ENCODE results near the gene SURF4. TPM values are rescaled to one million over a fixed set of nuclear protein-coding genes. Genes with fewer than 3 reads are reported as not detected.
"Not testable (repeated sequence)": the region's sequence is repeated elsewhere in the genome, so short reads cannot be mapped to it uniquely, and the experiment has no call there.

Gene SURF4
- total RNA-seq, 2 donors from 2014 or later, result 315 to 380 TPM

GRCh38 chr9:133405508-133406438 is 29.9 kb upstream of the SURF4 start:
- H3K27ac Mint-ChIP-seq, result peak overlapping the region; percentile 79
- no peak overlapping the region for H3K4me3 Mint-ChIP-seq
- peaks cover 8% of the 10 kb centered on the region for H3K4me1 Mint-ChIP-seq
- ATAC-seq (replicated peaks), result no peak
- H3K9me3 Mint-ChIP-seq, result no peaks in the 10 kb centered on the region
- H3K27me3 Mint-ChIP-seq, result no peaks in the 10 kb centered on the region
- H3K36me3 Mint-ChIP-seq (ENCODE audit: low read depth), result peaks cover 67% of the 10 kb centered on the region

GRCh38 chr9:133404454-133405002 is 28.7 kb upstream of the SURF4 start:
- H3K27ac Mint-ChIP-seq, result peak overlapping the region; percentile 70
- H3K9me3 Mint-ChIP-seq, result no peaks in the 10 kb centered on the region
- ATAC-seq (replicated peaks), result no peak
- peaks cover 54% of the 10 kb centered on the region for H3K36me3 Mint-ChIP-seq (ENCODE audit: low read depth)
- peaks cover 8% of the 10 kb centered on the region for H3K4me1 Mint-ChIP-seq
- no peak overlapping the region for H3K4me3 Mint-ChIP-seq
- no peaks in the 10 kb centered on the region for H3K27me3 Mint-ChIP-seq

DNA sequence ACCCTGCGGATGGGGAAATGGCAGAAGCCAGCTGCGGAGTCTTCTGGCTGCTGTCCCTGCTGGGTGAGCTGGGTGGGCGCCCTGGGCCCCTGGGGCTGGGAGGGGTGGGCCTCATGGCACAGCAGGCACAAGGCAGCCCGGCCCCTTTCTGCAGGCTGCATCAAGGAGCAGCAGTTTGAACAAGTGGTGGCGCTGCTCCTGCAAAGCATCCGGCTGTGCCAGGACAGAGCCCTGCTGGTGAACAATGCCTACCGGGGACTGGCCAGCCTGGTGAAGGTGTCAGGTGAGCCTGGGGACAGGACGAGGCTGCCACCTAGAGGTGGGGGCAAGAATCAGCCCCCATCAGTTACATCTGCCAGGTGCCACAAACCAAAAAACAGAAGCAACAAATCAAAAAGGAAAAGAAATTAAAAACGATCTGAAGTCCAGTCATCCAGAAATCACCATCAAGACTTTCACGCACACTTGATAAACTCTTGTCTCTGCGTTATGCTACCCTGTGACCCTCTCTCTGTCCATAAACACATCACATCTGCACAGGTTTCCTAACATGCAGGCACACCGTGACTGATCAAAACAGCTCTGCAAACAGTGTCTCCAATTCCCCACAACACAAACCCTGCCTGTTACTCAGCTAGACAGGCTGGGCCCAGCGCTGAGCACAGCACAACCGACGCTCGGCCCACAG is 28.1 kb upstream of the SURF4 start:
- H3K27me3 Mint-ChIP-seq, result no peaks in the 10 kb centered on the region
- H3K4me1 Mint-ChIP-seq, result peaks cover 8% of the 10 kb centered on the region
- peaks cover 48% of the 10 kb centered on the region for H3K36me3 Mint-ChIP-seq (ENCODE audit: low read depth)
- H3K27ac Mint-ChIP-seq, result peak overlapping the region; percentile 70
- ATAC-seq (replicated peaks), result no peak
- H3K9me3 Mint-ChIP-seq, result no peaks in the 10 kb centered on the region
- no peak overlapping the region for H3K4me3 Mint-ChIP-seq

DNA sequence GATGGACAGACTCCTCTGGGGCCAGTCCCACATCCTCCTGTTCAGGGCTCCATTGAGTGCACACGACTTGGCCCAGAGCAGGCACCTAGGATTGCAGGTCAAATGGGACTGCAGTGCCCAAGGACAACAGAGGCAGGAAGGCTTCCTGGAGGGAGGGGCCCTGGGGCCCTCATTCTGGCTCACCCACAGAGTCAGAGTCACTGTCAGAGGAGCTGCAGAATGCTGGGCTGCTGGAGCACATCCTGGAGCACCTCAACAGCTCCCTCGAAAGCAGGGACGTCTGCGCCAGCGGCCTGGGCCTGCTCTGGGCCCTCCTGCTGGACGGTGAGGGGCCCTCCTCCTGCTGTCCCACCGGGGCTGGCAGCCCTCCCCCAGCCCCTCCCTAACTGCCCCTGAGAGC is 26.8 kb upstream of the SURF4 start:
- Mint-ChIP-seq H3K27ac (no peak overlapping the region), H3K27me3 (no peaks in the 10 kb centered on the region), H3K36me3 (ENCODE audit: low read depth) (peaks cover 37% of the 10 kb centered on the region), H3K4me1 (peaks cover 8% of the 10 kb centered on the region), H3K9me3 (no peaks in the 10 kb centered on the region), H3K4me3 (no peak overlapping the region)
- no peak for ATAC-seq (replicated peaks)

DNA sequence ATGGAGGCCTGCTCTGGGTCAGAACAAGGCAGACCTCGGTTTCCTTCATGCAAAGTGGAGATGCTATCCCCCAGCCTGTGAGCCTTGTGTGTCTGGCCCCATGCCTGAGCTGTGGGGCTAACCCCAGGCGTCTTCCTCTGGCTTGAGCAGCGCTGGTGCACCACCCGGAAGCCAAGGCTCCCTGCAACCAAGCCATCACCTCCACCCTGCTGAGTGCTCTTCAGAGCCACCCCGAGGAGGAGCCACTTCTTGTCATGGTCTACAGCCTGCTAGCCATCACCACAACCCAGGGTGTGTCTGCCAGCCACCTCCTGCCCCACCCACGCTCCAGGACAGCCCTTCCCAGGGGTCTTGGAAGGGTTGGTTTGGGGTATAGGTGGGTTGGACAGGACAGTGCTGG is 25.7 kb upstream of the SURF4 start:
- ATAC-seq (replicated peaks), result no peak
- no peaks in the 10 kb centered on the region for H3K27me3 Mint-ChIP-seq
- peaks cover 26% of the 10 kb centered on the region for H3K36me3 Mint-ChIP-seq (ENCODE audit: low read depth)
- no peak overlapping the region for H3K27ac Mint-ChIP-seq
- H3K4me1 Mint-ChIP-seq, result peaks cover under 1% of the 10 kb centered on the region
- no peak overlapping the region for H3K4me3 Mint-ChIP-seq
- H3K9me3 Mint-ChIP-seq, result no peaks in the 10 kb centered on the region

GRCh38 chr9:133400292-133400691 is 24.4 kb upstream of the SURF4 start:
- Mint-ChIP-seq H3K27me3 (no peaks in the 10 kb centered on the region), H3K4me3 (no peak overlapping the region), H3K4me1 (no peaks in the 10 kb centered on the region), H3K36me3 (ENCODE audit: low read depth) (peaks cover 13% of the 10 kb centered on the region), H3K27ac (no peak overlapping the region), H3K9me3 (no peaks in the 10 kb centered on the region)
- ATAC-seq (replicated peaks), result no peak

- Mint-ChIP-seq H3K27me3 (no peaks in the 10 kb centered on the region), H3K4me3 (no peak overlapping the region), H3K36me3 (ENCODE audit: low read depth) (no peaks in the 10 kb centered on the region), H3K4me1 (no peaks in the 10 kb centered on the region), H3K27ac (no peak overlapping the region), H3K9me3 (no peaks in the 10 kb centered on the region)
- ATAC-seq (replicated peaks), result no peak
Measured at GRCh38 chr9:133397895-133398294, 22.0 kb upstream of the SURF4 start.

DNA sequence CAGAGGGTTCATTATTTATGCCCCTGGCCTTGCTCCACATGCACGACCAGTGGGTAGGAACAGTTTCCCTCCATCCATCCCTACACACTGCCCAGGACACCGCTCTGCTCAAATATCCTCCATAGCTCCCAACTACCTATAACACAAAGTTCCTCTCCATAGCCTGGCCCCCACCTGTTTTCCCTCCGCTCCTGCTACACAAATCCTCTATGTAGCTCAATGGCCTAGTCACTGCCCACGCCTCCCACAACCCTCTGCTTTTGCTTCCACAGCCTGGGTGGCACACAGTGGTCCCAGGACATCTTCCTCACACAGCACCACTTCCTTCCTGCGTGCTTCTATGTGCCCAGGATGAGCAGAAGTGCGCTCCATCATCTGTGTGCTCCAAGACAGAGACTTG is 21.5 kb upstream of the SURF4 start:
- Mint-ChIP-seq H3K4me1 (no peaks in the 10 kb centered on the region), H3K9me3 (no peaks in the 10 kb centered on the region), H3K36me3 (ENCODE audit: low read depth) (no peaks in the 10 kb centered on the region), H3K27me3 (no peaks in the 10 kb centered on the region), H3K4me3 (no peak overlapping the region), H3K27ac (no peak overlapping the region)
- ATAC-seq (replicated peaks), result no peak

DNA sequence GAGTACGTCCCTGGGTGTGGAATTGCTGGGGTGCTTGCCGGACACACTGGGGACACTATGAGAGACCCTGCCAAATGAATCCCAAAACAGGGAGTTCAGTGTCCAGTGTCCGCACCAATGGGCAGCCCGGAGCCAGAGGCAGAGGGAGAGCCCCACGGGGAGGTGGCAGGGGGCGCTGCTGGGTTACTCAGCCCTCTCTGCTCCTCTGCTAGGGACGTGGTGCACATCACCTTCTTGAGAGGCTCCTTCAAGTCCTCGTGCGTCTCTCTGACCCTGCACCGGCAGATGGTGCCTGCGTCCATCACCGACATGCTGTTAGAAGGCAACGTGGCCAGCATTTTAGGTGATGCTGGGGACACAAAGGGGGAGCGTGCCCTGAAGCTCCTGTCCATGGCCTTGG is 21.1 kb upstream of the SURF4 start:
- H3K4me3 Mint-ChIP-seq, result no peak overlapping the region
- H3K27me3 Mint-ChIP-seq, result no peaks in the 10 kb centered on the region
- H3K4me1 Mint-ChIP-seq, result no peaks in the 10 kb centered on the region
- no peaks in the 10 kb centered on the region for H3K36me3 Mint-ChIP-seq (ENCODE audit: low read depth)
- peak; percentile 37 for ATAC-seq (replicated peaks)
- no peak overlapping the region for H3K27ac Mint-ChIP-seq
- no peaks in the 10 kb centered on the region for H3K9me3 Mint-ChIP-seq

DNA sequence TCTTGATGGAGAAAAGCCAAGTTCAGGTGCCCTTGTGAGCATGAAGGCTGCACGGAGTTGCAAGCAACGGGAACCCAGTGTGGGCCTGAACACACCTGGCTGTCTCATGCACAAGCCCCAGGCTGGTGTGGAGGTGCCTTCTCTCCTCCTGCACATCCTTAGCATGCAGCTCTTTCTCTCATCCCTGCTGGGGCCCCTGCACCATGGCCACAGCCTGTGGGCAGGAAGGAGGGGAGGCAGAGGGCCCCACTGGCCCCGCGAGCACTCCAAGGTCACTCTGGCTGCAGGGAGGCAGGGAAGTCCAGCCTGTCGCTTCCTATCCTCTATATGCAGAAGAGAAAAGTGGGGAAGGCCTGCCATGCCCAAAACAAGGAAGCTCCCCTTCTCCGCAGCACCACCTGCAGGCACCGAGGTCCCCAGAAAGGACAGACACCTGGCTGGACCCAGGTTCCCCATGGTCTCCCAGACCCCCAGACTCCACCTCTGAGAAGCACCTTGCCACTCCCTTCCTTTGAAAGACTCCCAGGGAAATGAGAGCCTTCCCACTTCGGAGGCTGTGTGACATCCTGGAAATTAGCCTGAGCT is 18.9 kb upstream of the SURF4 start:
- ATAC-seq (replicated peaks), result no peak
- no peak overlapping the region for H3K4me3 Mint-ChIP-seq
- H3K27me3 Mint-ChIP-seq, result peaks cover 4% of the 10 kb centered on the region
- H3K36me3 Mint-ChIP-seq (ENCODE audit: low read depth), result no peaks in the 10 kb centered on the region
- no peaks in the 10 kb centered on the region for H3K4me1 Mint-ChIP-seq
- H3K27ac Mint-ChIP-seq, result no peak overlapping the region
- no peaks in the 10 kb centered on the region for H3K9me3 Mint-ChIP-seq

DNA sequence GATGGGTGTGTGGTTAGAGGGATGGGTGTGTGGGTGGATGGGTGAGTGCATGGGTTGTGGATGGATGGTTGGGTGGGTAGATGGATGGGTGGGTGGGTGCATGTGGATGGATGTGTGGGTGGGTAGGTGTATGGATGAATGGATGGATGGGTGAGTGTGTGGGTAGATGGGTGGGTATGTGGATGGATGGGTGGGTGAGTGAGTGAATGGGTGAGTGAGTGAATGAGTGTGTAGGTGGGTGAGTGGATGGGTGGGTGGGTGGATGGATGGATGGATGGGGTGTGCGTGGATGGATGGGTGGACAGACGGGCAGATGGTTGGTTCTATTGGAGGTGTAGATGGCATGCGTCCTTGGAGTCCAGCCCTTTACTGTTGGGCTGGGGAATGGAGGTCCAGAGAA is 17.5 kb upstream of the SURF4 start:
- no peaks in the 10 kb centered on the region for H3K9me3 Mint-ChIP-seq

DNA sequence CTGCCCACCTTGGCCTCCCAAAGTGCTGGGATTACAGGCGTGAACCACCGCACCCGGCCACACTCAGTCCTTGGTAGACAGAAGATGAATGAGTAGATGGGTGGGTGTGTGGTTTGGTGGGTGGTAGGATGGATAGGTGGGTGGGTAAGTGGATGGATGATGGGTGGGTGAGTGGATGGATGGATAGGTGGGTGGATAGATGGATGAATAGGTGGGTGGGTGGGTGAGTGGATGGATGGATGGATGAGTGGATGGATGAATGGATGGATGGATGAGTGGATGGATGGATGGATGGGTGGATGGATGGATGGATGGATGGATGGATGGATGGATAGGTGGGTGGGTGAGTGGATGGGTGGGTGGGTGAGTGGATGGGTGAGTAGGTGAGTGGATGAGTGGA is 16.4 kb upstream of the SURF4 start:
- not testable (repeated sequence) for H3K4me3 Mint-ChIP-seq; H3K9me3 Mint-ChIP-seq; H3K36me3 Mint-ChIP-seq (ENCODE audit: low read depth); H3K27me3 Mint-ChIP-seq; ATAC-seq (replicated peaks); H3K27ac Mint-ChIP-seq; H3K4me1 Mint-ChIP-seq

More for the DNA sequence above, 17.5 kb upstream of the SURF4 start:
- Mint-ChIP-seq H3K27ac (no peak overlapping the region), H3K27me3 (peaks cover 6% of the 10 kb centered on the region), H3K4me3 (no peak overlapping the region), H3K4me1 (no peaks in the 10 kb centered on the region), H3K36me3 (ENCODE audit: low read depth) (no peaks in the 10 kb centered on the region)
- ATAC-seq (replicated peaks), result no peak

GRCh38 chr9:133391449-133391848 is 15.6 kb upstream of the SURF4 start:
- not testable (repeated sequence) for ATAC-seq (replicated peaks); H3K27ac Mint-ChIP-seq; H3K27me3 Mint-ChIP-seq; H3K4me1 Mint-ChIP-seq; H3K4me3 Mint-ChIP-seq; H3K36me3 Mint-ChIP-seq (ENCODE audit: low read depth); H3K9me3 Mint-ChIP-seq

DNA sequence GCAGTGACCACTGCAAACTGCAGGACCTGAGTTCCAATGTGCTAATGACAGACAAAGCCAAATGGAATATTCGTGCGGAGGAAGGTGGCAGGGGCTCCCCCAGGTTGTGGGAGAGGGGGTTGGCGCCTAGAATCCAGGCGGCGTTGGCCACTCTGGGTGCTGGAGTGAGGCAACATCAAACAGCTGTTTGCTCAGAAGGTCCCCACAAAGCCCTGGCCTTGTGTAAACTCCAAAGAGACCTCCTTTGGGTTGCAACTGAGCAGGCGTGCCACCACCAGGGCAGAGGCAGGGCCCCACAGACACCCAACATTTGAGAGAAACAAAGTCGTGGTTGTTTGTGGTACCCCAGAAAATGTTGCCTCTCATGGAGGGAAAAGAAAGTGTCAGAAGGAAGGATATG is 14.9 kb upstream of the SURF4 start:
- no peaks in the 10 kb centered on the region for H3K36me3 Mint-ChIP-seq (ENCODE audit: low read depth)
- H3K27ac Mint-ChIP-seq, result no peak overlapping the region
- ATAC-seq (replicated peaks), result no peak
- peaks cover 6% of the 10 kb centered on the region for H3K27me3 Mint-ChIP-seq
- no peaks in the 10 kb centered on the region for H3K4me1 Mint-ChIP-seq
- no peaks in the 10 kb centered on the region for H3K9me3 Mint-ChIP-seq
- H3K4me3 Mint-ChIP-seq, result no peak overlapping the region
